ENCODE measurements around the gene AKR7A3.
"Not testable (repeated sequence)": the region's sequence is repeated elsewhere in the genome, so short reads cannot be mapped to it uniquely, and the experiment has no call there.

AKR7A3 gene

DNA sequence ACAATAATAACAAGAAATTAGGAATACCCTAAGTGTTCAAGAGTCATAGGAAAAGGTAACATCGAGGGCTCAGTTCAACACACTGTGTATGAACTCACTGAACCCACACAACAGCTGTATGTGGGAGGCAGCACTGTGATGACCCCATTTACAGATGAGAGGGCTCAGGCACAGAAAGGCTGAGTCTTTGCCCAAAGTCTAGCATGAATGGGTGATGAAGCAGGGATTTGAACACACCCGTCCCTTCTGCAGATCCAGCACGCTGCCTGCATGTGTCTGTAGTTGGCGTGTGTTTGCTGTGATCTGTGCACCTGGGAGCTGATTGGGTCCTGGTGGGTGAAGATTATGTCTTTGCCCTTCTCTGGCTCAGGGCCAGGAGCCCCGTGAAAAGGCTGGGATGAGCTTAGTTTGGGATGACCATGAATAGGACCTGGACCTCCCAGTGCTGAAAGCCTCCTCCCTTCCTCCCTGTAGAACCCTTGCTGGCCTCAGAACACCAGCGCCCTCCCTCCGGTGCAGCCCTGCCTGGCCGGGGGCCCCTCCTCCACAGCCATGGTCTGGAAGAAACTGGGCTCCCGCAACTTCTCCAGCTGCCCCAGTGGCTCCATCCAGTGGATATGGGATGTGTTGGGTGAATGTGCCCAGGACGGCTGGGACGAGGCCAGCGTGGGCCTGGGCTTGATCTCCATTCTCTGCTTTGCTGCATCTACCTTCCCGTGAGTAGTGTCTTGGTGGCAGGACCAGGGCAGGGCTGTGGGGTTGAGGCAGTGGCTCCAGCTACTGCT is 28.7 kb upstream of the AKR7A3 start:
- DNase-seq (ENCODE audit: low read depth in 2 of 2): no peak

DNA sequence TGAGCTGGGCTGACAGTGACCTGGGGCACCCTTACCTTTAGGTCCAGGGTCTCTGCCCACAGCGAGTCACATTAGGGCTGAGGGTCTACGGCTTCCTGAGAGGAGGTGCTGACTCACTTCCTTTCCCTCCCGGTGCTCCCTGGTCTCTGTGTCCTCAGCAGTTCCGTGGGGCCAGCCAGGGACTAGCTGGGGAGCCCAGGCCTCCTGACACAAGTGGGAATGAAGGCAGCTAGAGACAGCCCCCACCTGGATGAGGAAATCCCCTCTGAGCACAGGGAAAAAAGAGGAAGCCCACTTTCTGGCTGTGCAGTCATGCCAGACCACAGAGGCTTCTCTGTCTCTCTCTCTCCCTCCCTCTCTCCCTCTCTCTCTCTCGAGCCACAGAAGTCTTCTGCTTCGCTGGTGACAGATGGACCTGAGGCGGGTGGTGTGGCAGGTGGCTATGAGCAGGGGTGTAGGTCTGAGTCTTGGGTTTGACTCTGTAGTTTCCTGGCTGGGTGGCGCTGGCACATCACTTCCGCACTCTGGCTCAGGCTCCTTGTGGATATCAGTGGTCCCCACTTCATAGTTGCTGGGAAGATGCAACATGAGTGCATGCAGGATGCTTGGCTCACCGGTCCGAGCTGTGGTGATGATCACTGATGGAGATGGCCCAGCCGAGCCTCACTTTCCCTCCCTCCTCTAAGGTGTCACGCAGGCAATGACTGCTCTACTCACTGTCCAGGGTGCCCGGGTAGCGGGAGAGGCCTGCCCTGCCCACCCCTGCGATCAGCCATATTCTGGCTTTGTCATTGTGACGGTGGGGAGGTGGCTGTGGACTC is 27.0 kb upstream of the AKR7A3 start:
- DNase-seq (ENCODE audit: low read depth in 2 of 2): no peak

DNA sequence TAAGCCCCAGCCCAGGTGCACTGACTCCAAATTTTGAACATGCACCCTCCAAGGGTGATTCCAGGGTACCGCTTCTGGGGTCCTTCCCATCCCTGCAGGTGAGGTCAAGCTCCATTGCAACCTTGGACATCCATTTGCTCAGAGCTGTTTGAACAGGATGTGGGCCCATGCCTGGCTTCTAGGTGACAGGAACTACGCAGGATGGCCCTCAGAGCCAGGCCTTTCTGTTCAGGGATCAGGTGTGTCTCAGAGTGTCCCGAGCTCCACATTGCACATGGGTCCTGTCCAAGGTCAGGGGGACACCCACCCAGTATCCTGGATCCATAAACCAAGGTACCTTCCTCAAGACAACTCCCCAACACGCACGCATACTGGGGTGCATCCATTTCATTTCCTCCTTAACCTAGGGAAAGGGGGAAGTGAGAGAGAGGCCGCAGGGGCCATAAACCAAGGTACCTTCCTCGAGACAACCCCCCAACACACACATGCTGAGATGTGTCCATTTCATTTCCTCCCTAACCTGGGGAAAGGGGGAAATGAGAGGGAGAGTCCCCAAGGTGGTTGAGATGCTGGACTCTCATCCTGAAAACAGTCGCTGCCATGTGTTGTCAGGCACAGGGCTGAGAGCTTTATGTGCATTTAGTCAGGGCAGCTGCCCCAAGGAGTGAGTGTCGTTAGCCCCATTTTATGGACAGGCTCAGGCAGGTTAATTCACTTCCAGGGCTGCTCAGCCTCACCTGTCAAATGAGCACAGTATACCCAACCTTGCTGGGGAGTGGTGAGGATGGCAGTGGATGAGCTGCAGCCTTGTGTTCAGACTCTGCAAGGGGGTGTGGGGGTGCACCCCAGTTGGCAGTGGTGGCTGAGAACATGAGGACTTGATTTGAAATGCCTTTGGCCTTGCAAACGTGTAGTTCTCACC is 25.7 kb upstream of the AKR7A3 start:
- DNase-seq (ENCODE audit: low read depth in 2 of 2): no peak

DNA sequence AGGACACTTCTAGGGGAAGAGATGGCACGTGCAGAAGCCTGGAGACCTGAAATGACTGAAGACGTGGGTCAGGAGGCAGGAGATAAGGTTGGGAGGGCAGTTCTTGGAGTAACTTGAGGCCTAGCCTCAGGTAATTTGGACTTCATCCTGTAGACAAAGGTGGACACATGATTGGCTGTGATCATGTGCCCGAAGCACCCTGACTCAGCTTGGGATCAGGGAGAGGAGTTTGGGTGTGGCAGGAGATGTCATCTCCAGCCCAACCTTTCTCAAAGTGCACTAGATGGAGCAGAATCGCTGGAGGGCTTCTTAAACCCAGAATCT is 25.0 kb upstream of the AKR7A3 start:
- DNase-seq (ENCODE audit: low read depth in 2 of 2): no peak

DNA sequence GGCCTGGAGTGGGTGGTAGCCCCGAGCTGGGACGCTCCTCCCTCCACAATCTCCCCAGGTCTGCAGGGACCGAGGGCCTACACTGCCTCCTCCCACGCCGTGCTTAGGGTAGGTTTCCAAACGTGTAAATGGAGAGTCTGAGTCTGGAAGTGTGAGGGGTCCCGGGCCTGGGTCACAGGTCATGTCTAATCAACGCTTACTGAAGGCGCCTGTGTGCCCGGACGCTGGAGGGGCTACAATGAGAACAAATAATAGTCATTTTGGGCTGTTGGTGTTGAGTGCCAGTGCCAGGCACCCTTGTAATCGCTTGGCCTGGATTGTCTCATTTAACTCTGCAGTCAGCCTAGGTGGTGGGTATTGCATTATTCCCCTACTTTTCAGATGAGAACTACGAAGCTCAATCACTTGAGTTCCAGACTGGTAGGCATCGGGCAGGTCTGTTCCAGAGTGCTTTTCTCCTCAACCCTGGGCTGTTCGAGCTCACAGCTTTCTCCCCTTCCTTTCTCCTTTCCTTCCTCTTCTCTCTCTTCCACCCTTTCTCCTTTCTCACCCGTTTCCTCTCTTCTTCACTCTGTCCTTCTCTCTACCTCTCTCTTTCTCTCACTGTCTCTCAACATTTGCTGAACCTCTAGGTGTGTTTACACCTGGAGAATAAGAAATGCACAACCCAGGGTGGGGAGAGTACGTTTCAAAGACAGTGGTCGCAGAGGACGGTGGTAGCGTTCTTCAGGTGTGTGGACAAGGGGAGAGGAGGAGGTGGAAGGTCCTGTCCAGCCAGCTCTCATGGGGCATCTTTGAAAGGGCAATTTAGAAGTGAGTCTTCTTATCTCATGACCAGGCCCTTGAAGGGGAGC is 24.4 kb upstream of the AKR7A3 start:
- no peak for DNase-seq (ENCODE audit: low read depth in 2 of 2)

DNA sequence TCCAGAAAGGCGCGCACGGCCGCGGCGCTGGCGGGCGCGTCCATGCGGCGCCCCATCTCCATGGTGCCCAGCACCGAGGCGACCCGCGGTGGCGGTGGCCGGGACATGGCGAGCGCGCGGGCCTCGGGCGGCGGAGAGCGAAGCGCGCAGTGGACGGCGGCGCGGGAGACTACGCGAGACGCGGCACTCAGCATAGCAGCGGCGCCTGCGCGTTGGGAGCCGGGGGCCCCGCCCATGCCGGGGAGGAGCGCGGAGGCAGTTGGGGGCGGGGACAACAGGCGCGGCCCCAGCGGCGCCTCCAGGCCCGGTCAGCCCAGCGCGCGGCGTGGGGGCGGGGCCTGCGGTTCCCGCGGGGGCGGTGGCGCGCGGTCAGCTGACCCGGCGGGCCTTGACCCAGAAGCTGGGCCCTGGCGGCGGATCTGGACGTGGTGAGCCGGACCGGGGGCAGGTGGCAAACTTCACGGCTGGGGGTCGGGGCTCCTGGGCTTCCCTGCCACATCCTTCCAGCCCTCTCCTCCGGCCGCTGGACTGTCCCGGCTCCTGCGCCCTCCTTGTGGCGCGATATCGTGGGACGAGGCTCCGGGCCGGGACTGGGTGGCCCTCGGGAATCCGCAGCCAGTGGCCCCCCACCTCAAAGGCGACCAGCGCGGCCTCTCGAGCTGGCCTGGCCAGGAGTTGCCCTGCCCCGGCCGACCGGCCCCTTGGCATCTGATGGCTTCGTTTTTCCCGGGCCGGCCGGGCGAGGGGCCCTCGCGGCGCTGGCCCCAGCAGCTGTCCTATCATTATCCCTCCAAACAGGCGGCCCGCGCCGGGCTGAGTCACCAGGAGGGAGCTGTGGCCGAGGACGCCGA is 23.6 kb upstream of the AKR7A3 start, which contains the start of the genes AKR7A2 and SLC66A1:
Gene AKR7A2 (minus strand): TSS at position 214 of the 851 bp plus-strand sequence. CDS start 20 bp downstream, at position 194.
Gene SLC66A1 (plus strand): TSS at position 396 of the 851 bp plus-strand sequence. CDS start 5,352 bp downstream, outside the sequence.
- DNase-seq (ENCODE audit: low read depth in 2 of 2): peak; percentile 85 to 89

DNA sequence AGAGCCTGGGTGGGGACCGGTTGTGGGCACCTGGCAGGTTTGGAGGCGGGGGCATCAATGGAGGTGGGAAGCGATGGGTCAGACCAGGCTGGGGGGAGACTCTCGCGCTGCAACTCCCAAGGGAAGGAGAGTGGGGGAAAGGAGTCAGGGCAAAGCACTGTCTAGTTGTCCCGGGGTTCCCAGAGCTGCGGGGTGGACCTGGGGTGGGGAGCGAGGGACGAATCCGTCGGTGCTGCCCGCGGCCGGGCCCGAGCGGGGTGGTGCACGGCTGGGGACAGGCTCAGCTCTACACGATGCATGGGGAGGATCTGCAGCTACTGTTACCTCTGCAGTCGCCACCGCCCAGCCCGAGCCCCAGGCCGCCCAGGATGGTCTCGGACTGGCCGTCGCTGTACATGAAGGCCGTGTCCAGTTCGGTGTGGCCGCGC is 22.9 kb upstream of the AKR7A3 start:
- no peak for DNase-seq (ENCODE audit: low read depth in 2 of 2)

DNA sequence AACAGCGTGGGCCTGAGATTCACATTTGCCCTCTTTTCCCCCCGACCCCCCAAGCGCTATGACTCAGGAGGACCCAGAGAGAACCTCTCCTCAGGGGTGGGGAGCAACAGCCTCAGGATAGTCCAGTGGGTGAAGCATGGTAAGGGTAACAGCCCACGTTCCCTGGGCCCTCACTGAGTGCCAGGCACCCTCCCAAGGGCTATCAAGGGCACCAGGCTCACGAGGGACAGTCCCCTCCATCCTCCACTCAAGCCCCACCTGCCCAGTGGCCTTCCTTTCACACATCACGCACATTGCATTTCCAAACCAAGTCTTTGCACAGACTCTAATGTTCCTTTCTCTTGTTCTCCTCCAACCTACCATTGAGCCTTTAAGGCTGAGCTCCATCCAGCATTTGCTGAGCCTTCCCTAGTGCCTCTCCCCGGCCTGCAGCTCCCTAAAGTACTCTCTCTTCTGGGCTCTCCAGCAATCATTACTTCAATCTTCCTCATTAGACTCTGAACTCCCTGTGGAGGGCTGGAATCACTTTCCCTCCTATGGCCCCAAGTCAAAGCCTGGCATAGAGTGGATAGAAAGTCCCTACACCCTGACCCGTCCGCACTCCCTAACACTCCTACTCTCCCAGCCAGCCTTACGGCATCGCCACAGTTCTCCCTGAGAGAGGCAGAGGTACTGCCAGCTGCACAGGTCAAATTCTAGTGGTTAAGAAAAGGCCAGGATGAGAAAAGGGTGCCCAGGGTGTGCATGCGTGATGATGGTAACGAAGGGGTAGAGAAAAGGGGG is 22.3 kb upstream of the AKR7A3 start:
- DNase-seq (ENCODE audit: low read depth in 2 of 2): no peak

DNA sequence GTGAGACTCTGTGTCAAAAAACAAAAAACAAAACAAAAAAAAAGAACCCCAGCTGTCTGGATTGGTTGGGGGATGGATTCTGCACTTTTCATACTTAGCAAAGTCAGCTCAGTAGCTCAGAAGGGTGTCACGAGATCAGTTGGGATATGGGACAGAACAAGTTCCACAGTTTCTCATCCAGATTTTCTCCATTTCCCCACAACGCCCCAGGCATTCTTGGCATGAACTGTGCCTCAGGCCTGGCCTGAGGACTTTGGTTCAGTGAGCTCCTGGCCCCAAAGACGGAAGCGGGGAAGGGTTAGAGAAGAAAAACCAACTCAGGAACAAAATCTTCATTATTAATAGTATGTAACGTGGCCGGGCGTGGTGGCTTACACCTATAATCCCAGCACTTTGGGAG is 21.5 kb upstream of the AKR7A3 start:
- DNase-seq (ENCODE audit: low read depth in 2 of 2): no peak

DNA sequence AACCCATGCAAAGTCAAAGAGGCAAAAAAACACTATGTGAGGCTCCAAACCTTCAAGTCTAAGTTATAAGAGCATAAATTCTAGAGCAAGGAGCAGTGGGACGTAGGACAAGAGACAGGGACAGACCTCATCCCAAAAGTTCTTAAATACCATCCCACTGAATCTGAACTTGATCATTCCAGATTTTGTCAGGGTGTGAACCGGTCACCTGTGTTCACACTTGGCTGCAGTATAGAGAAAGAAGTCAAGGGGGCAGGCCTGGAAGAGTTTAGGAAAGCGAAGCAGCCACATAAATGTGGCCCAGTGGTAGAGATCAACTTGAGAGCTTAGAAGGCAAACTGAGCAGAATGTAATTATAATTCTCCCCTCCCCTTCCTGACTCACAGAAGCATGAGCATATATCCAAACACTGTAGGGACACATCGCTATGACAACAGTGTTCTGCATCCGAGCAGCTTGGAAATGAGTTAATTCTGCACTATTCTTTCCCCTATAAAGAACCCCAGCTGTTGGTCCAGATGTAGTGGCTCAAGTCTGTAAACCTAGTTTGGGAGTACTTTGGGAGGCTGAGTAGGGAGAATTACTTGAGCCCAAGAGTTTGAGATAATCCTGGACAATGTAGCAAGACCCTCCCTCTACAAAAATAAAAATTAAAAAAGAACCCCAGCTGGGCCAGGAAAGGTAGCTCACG is 20.7 kb upstream of the AKR7A3 start:
- no peak for DNase-seq (ENCODE audit: low read depth in 2 of 2)

DNA sequence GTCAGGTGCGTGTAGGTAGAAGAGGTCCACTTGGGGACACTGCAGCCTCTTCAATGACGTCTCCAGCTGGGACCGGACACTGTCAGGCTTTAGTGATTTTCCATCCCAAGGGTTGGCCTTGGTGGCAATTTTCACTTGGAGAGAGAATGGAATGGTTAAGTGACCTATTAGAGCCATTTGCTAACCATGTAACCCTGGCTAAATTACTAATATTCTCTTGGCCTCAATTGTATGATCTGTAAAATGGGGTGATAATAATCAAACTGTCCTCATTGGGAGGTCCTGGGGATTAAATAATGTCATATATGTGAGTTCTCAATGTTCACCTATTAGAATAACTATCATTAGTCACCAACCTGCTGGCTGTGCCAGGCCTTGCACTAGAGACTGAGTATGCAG is 19.9 kb upstream of the AKR7A3 start:
- no peak for DNase-seq (ENCODE audit: low read depth in 2 of 2)

DNA sequence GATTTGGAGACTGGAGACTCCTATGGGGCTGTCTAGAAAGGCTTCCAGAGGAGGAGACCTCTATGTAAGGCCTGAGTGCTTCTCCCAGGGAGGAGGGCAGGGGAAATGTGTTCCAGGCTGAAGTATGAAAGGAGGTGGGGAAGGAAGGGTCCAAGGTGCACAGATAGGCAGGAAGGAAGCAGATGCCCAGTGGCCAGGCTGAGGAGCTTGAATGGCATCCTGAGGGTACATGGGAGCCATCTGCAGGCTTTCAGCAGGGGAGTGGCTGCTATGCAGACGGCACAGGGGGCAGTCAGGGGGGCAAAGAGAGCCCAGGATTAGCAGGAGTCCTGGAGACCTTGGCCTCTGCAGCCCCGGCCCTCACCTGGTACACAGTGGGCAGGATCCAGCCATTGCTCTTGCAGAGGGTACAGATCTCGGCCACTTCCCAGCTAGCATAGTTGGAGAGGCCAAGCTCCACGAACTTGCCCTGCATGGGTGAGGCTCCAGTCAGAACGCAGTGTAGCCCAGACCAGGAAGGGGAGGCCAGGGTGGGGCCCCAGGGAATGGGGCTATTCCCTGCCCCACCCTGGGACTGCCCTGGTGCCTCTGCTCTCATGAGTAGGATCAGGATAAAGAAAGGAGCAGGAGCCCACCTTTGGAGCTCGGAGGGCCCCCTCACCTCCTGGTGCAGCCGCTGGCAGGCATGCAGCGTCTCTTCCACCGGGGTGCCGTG is 19.4 kb upstream of the AKR7A3 start:
- DNase-seq (ENCODE audit: low read depth in 2 of 2): no peak

DNA sequence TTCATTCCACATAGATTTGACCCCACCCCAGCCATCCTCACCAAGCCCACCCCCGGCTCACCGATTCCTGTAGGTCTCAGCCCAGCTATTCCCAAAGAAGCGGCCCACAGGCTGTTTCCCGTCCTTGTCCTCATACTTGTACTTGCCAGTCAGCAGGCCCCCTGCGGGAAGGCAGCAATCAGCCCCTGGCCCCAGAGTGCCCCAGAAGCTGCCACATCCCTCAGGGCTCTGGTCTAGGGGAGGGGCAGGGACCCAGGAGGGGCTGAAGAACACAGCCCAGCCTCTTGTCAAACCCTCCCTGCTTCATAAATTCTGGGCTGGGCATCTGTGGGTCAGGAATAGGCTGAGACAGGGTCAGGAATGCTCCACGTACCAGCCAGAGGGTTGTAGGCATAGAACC is 18.4 kb upstream of the AKR7A3 start:
- DNase-seq (ENCODE audit: low read depth in 2 of 2): no peak

DNA sequence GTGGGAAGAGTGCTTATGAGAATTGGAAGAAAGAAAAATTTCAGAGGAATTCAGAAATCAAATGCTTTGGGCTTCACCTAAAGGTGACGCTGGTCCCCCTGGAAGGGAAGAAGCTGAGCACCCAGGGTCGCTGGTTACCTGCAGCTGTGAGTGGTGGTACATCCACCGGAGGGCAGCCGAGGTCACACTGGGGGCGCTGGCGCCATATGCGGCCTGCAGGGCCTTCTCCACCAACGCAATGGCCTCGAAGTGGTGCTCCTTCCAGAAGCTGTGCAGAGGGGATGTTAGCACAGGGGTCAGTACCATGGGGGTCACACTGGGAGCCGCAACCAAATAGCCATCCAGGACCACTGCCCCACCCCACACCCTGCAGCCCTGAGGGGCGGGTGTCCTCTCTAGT is 17.3 kb upstream of the AKR7A3 start:
- DNase-seq (ENCODE audit: low read depth in 2 of 2): no peak

DNA sequence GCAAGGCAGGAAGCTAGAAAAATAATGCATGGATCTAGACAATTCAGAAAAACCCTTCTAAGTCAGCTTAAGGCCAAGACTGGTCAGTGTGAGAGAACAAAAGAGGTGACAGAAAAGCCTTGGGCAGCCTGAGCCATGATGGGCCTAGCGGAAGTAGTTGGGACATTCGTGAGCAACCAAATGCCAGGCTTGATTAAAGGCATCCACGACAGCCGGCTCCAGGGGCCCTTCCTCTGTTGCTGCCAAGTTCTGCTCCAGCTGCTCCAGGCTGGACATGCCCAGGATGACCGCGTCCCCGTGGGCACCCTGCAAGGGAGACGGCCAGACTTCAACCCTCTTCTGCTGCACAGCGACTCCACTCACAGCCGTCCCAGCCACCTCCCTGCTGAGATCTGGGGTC is 15.5 kb upstream of the AKR7A3 start:
- not testable (repeated sequence) for DNase-seq (ENCODE audit: low read depth in 2 of 2)

DNA sequence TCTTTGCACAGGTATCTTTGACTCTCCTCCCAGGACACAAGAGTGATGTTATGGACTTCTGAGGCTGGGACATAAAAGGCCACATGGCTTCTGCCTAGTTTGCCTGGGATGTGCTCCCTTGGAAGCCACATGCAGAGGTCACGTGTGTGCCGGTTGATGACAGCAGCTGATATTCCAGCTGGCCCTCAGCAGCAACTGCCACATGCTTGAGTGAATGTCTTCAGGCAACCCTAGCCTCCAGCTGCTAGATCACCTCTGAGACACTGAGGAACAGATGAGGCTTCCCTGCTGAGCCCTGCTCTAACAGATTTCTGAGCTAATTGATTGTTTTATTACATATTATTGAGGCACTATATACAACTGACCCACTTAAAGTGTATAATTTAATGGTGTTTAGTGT is 11.6 kb upstream of the AKR7A3 start:
- no peak for DNase-seq (ENCODE audit: low read depth in 2 of 2)

DNA sequence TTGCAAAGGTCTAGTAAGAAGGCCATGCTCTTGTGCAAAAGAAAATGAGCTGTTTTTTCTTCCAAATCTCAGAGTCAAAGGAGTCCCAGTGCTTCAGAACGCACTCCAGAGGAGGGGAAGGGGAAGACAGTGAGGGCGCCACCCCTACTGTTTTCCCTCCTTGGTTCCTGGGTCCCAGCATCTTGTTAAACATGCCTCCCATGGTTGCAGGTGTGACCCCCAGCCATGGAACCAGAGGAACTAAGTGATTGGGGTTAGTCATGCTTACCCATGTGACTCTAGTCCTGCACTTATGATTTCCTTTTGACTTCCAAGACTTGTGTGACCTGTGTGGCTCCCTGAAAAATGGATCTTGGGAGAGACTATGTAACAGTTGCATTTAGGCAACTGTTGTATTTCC is 6.1 kb upstream of the AKR7A3 start:
- no peak for DNase-seq (ENCODE audit: low read depth in 2 of 2)

DNA sequence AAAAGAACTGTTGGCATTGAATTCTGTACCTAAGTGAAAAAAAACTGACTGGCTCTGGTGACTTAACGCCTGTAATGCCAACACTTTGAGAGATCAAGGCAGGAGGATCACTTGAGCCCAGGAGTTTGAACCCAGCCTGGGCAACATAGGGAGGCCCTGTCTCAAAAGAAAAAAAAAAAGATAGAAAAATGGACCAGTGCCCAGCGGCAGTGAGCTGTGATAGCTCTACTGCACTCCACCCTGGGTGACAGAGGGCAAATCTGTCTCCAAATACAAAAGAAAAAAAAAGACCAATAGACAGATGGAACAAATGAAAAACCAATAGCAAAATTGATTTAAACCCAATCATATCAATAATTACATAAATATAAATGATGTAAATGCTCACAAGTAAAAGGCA is 674 bp upstream of the AKR7A3 start:
- no peak for DNase-seq (ENCODE audit: low read depth in 2 of 2)

Data from stimulated activated CD4-positive, alpha-beta T cell treated with anti-CD3 and anti-CD28 coated beads, Interleukin-1b, Interleukin-23, amount 100 ng/mL, for 4 hours (primary cell).